A549 (cell line): ENCODE results near the gene MMUT.
"Not testable (repeated sequence)": the region's sequence is repeated elsewhere in the genome, so short reads cannot be mapped to it uniquely, and the experiment has no call there.

ENCODE experiments used
- CEBPB ChIP-seq, 2 experiments: fragments of >200 bp in 1 of 2; sonication (Bioruptor Twin) in 1 of 2; formaldehyde crosslinking in 1 of 2; IDR thresholded peaks; 2 replicates each; pipeline ENCODE4 v1.6.1; 2012 to 2016
- CHD2 ChIP-seq: fragments of 150-350 bp; IDR thresholded peaks from 2 replicates; pipeline ENCODE4 v1.6.1; 2014; ENCODE audit warnings: low read length; ENCODE audit not compliant: partially characterized antibody
- ESRRA ChIP-seq: fragments of 150-350 bp; IDR thresholded peaks from 2 replicates; pipeline ENCODE4 v1.6.1; 2014; ENCODE audit warnings: mild to moderate bottlenecking, low read length, borderline replicate concordance
- KDM1A ChIP-seq: fragments of 200-600 bp; sonication (generic); IDR thresholded peaks from 2 replicates; pipeline ENCODE4 v1.6.1; 2016; ENCODE audit warnings: low read depth, mild to moderate bottlenecking
- USF2 ChIP-seq: fragments of 450-650 bp; IDR thresholded peaks from 2 replicates; pipeline ENCODE4 v1.6.1; 2014; ENCODE audit warnings: antibody characterized with exemption
- TF ChIP-seq, protein P1 (sequence below): fragments of >200 bp; sonication (Bioruptor Twin); formaldehyde crosslinking; IDR thresholded peaks from 3 replicates; pipeline ENCODE4 v1.5.1; 2016
- TF ChIP-seq, protein P2 (sequence below): IDR thresholded peaks from 2 replicates; pipeline ENCODE4 v1.6.1; 2012

DNA sequence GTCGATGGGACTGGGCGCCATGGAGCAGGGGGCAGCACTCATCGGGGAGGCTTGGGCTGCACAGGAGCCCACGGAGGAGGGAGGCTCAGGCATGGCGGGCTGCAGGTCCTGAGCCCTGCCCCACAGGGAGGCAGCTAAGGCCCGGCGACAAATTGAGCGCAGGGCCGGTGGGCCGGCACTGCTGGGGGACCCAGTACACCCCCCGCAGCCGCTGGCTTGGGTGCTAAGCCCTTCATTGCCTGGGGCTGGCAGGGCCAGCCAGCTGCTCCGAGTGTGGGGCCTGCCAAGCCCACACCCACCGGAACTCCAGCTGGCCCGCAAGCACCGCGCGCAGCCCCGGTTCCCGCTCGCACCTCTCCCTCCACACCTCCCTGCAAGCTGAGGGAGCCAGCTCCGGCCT, 18.8 kb upstream of the MMUT start:
- not testable (repeated sequence) for TF ChIP-seq CEBPB (IDR thresholded peaks at IDR 0.05); KDM1A; ESRRA; CHD2; USF2
- TF ChIP-seq, protein P1, sequence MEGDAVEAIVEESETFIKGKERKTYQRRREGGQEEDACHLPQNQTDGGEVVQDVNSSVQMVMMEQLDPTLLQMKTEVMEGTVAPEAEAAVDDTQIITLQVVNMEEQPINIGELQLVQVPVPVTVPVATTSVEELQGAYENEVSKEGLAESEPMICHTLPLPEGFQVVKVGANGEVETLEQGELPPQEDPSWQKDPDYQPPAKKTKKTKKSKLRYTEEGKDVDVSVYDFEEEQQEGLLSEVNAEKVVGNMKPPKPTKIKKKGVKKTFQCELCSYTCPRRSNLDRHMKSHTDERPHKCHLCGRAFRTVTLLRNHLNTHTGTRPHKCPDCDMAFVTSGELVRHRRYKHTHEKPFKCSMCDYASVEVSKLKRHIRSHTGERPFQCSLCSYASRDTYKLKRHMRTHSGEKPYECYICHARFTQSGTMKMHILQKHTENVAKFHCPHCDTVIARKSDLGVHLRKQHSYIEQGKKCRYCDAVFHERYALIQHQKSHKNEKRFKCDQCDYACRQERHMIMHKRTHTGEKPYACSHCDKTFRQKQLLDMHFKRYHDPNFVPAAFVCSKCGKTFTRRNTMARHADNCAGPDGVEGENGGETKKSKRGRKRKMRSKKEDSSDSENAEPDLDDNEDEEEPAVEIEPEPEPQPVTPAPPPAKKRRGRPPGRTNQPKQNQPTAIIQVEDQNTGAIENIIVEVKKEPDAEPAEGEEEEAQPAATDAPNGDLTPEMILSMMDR = not testable (repeated sequence)
- TF ChIP-seq, protein P2, sequence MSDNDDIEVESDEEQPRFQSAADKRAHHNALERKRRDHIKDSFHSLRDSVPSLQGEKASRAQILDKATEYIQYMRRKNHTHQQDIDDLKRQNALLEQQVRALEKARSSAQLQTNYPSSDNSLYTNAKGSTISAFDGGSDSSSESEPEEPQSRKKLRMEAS = not testable (repeated sequence)
